ENCODE results near the gene HIVEP3.

HIVEP3 gene

DNA sequence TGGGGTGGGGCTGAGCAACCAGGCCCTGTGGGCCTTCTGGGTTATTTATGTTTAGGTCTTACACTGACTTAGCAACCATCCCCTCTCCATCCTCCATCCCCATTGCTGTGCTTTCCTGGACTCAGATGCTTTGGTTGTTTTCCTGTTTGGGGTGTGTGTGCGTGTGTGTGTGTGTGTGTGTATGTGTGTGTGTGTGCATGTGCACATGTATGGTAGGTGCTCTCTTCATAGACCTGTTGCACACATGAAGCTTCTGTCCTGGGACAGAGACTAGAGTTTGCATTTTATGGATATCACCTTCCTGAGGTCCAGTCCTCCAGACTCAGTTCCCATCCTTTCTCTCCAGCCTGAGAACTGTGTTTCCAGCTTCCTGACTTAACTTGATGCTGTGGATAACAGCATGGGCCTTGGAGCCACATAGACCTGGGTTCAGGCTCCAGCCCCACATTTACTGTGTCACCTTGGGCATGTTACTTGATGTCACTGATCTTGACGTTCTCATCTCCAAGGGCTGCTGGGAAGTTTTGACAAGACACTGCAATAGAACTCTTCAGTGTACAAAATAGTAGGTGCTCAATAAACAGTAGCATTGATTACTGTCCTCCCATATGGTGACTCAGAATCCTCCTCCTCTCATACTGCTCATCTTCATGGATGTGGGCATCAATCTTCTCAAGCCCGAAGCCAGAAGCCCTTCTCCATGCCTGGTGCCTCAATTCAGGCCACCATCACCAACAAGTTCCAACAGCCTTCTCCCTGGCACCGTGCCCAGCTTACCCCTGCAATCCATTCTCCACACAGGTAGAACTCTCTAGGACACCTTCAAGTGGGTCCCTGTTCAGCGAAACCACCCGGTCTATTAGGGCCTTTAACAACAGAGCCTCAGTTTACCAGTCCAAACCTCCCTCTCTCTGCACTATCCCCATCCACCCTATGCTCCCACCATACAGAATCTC, 252.5 kb downstream of the HIVEP3 start:
- Histone ChIP-seq H3K27ac (ENCODE audit: low read length) (no peak overlapping the region), H3K4me1 (ENCODE audit: control insufficient read depth, insufficient read depth, low read length) (peaks cover 11% of the 10 kb centered on the region), H3K36me3 (ENCODE audit: control insufficient read depth in 2 of 2, insufficient read depth in 2 of 2, low read length in 2 of 2) (no peaks in the 10 kb centered on the region), H3K9ac (ENCODE audit: low read length in 2 of 2) (no peak overlapping the region), H3K4me3 (ENCODE audit: low read length in 2 of 2) (no peak overlapping the region), H3K27me3 (ENCODE audit: control insufficient read depth in 1 of 2, insufficient read depth in 2 of 2, low read length in 2 of 2) (no peaks in the 10 kb centered on the region), H3K9me3 (ENCODE audit: control insufficient read depth in 2 of 2, low read length in 2 of 2) (no peaks in the 10 kb centered on the region)

DNA sequence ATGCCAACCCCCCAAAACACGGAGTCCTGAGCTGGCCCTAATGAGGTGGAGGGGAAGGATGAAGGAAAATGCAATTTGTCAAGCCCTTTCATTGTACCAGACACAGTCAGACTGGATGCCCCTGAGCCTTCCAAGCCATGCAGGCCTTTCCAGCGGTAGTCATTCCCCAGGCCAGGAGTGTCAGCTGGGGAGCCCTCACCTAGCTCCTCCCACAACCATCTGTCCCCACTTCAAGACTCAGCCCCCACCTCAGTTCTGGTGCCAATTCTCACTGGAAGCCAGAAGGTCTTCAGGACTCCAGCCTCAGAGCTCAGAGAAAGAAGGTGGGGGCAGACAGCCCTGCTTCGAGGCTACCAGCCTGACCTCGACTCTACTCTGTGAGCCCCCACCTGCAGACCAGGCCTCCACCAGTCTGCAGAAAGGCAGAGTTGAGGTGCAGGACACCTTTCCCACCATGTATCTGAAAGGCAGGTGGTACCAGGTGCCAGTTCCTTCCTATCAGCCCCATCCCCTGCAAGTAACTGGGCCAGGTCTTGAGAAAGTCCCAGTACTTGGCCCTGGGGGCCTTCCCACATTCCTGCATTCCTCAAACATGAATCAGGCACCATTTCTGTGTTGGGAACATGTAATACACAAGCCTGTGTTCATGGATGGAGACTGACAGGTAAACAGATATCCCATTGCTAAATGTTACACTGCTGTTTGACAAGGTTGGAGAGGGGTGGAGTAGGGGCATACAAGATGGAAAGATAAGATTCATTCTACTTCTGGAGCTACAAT, 253.7 kb downstream of the HIVEP3 start:
- no peak overlapping the region for H3K9ac ChIP-seq (ENCODE audit: low read length in 2 of 2)
- no peaks in the 10 kb centered on the region for H3K9me3 ChIP-seq (ENCODE audit: control insufficient read depth in 2 of 2, low read length in 2 of 2)
- peaks cover 14% of the 10 kb centered on the region for H3K4me1 ChIP-seq (ENCODE audit: control insufficient read depth, insufficient read depth, low read length)
- H3K27me3 ChIP-seq (ENCODE audit: control insufficient read depth in 1 of 2, insufficient read depth in 2 of 2, low read length in 2 of 2), result no peaks in the 10 kb centered on the region
- H3K36me3 ChIP-seq (ENCODE audit: control insufficient read depth in 2 of 2, insufficient read depth in 2 of 2, low read length in 2 of 2), result no peaks in the 10 kb centered on the region
- no peak overlapping the region for H3K27ac ChIP-seq (ENCODE audit: low read length)
- H3K4me3 ChIP-seq (ENCODE audit: low read length in 2 of 2), result no peak overlapping the region

DNA sequence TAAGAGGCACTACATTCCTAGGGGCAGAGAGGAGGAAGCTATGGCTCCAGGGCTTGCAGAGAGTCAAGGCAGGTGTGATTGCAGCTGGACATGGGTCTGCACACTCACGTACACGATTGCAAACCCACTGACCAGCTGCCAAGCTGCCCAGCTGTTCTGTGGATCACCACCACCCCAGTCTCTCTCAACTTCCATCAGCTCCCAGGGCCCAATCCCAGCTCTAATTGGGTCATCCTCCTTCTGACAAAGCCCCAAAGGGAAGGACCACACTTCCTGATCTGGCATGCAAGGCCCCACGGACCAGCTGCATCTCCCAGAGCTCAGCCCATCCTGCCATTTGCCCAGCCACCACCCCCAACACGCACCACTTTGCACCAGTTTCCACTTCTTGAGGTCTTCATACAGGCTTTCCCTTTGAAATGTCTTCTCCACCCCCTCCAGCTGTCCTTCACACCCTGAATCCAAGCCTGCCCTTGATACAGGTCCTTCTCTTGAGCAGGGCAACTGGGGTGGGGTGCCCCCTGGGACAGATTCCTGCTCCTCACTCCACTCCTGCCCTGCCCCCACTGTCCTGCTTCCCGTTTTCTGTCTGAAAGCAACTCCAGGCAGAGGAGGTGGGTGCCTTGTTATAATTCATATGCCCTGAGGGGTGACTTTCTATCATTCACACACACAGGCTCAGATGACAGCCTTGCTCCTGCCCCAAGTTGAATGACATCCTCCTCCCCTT, 254.9 kb downstream of the HIVEP3 start:
- Histone ChIP-seq H3K9ac (ENCODE audit: low read length in 2 of 2) (no peak overlapping the region), H3K4me3 (ENCODE audit: low read length in 2 of 2) (no peak overlapping the region), H3K36me3 (ENCODE audit: control insufficient read depth in 2 of 2, insufficient read depth in 2 of 2, low read length in 2 of 2) (no peaks in the 10 kb centered on the region), H3K27ac (ENCODE audit: low read length) (no peak overlapping the region), H3K9me3 (ENCODE audit: control insufficient read depth in 2 of 2, low read length in 2 of 2) (no peaks in the 10 kb centered on the region), H3K4me1 (ENCODE audit: control insufficient read depth, insufficient read depth, low read length) (peaks cover 14% of the 10 kb centered on the region), H3K27me3 (ENCODE audit: control insufficient read depth in 1 of 2, insufficient read depth in 2 of 2, low read length in 2 of 2) (peaks cover 0 to 2% of the 10 kb centered on the region in 2 donors)

DNA sequence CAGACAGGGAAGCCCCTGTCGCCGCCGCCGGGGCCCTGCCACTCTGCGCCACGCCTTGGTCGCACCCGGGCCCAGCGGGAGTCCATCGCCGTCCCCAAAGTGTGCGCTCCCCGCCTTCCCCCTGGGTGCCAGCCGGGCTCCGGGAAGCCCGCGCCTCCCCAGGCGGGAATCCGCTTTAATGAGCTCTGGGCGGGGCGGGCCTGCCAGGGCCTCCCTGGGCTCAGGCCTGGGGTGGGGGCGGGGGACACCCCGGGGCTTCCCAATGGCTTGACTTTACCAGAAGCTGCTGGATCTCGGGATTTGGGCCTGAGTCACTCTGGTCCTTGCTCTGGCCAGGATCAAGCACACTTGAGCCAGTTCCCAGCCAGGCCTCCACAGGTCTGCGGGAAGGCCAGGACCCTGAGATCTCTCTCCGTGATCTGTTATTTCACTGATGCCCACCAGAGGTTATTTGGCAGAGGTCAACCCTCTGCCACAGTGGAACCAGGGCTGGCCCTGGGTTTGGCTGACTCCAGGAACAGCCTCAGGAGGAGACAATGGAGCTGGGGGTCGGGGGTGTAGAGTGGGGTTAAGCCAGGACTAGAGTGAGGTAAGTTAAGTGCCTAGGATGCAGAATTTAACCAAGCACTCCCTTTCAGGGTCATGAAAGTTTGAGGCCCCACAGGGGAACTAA, 255.8 kb downstream of the HIVEP3 start:
- peak overlapping the region; percentile 60 to 69 for H3K9ac ChIP-seq (ENCODE audit: low read length in 2 of 2)
- H3K27me3 ChIP-seq (ENCODE audit: control insufficient read depth in 1 of 2, insufficient read depth in 2 of 2, low read length in 2 of 2), result peaks cover 0 to 2% of the 10 kb centered on the region in 2 donors
- peaks cover 14% of the 10 kb centered on the region for H3K4me1 ChIP-seq (ENCODE audit: control insufficient read depth, insufficient read depth, low read length)
- H3K36me3 ChIP-seq (ENCODE audit: control insufficient read depth in 2 of 2, insufficient read depth in 2 of 2, low read length in 2 of 2), result no peaks in the 10 kb centered on the region
- no peaks in the 10 kb centered on the region for H3K9me3 ChIP-seq (ENCODE audit: control insufficient read depth in 2 of 2, low read length in 2 of 2)
- peak overlapping the region; percentile 32 to 69 for H3K4me3 ChIP-seq (ENCODE audit: low read length in 2 of 2)
- H3K27ac ChIP-seq (ENCODE audit: low read length), result peak overlapping the region; percentile 69

DNA sequence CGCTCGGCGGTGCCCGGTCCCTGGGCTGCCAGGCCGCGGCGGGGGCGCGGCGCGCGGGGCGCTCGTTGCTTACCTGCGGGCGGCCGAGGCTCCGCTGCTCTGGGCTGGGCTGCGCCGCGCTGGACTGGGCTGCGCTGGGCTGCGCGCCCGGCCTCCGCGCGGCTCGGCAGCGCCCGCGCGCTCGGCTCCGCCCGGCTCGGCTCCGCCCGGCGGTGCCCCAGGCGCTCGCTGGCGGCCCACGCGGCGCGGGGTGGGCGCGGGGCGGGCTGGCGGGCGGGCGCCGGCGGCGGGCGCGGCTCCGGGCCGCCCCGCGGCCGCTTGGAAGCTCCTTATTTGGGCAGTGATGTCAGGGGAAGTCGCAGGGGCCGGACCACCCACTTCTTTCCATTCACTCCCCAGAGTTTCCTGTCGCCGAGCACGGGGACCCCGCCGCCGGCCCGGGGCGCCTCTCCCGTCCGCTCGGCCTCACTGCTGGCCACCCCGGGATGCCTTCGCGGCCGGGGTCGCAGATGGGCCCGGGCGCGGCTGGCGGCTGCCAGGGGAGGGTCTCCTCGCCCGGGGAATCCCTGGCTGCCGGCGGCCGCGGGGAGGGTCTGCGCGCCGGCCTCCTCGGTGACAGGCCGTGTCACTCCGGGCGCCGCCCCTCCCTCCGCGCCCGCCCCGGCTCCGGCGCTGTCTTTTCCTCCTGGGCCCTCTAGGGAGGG, 256.5 kb downstream of the HIVEP3 start:
- Histone ChIP-seq H3K4me1 (ENCODE audit: control insufficient read depth, insufficient read depth, low read length) (peaks cover 14% of the 10 kb centered on the region), H3K36me3 (ENCODE audit: control insufficient read depth in 2 of 2, insufficient read depth in 2 of 2, low read length in 2 of 2) (no peaks in the 10 kb centered on the region), H3K27ac (ENCODE audit: low read length) (peak overlapping the region; percentile 69), H3K27me3 (ENCODE audit: control insufficient read depth in 1 of 2, insufficient read depth in 2 of 2, low read length in 2 of 2) (peaks cover 0 to 2% of the 10 kb centered on the region in 2 donors), H3K9ac (ENCODE audit: low read length in 2 of 2) (peak overlapping the region; percentile 60 to 69), H3K9me3 (ENCODE audit: control insufficient read depth in 2 of 2, low read length in 2 of 2) (no peaks in the 10 kb centered on the region), H3K4me3 (ENCODE audit: low read length in 2 of 2) (peak overlapping the region; percentile 76 to 77)

DNA sequence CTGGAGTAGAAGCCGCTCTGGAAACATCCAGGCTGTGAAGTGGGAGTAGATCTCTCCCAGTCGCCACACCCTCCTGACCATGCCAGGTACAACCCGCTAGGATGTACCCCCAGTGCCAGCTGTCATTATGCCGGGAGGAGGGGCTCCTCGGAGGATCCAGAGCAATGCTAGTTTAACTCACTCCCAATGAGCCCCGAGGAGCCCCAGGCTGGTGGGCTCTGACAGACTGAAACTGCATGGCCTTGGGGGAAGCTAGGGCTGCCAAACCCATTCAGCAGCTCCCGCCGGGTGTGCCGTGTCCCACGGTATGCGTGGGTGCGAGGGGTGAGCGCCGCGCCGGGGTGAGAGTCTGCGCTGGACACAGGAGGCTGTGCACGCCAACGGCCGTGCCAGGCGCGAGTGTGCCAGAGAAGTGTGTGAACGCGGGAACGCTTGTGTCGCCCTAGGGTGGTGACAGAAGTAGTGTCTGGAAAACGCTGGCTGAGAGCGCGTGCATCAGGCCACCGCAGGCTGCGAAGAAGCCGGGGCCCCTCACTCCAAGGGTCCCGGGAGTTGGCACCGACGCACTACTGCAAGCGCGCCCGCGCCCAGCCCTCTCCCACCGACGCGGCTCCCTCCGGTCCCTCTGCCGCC, 257.2 kb downstream of the HIVEP3 start:
- peaks cover 14% of the 10 kb centered on the region for H3K4me1 ChIP-seq (ENCODE audit: control insufficient read depth, insufficient read depth, low read length)
- no peaks in the 10 kb centered on the region for H3K9me3 ChIP-seq (ENCODE audit: control insufficient read depth in 2 of 2, low read length in 2 of 2)
- H3K36me3 ChIP-seq (ENCODE audit: control insufficient read depth in 2 of 2, insufficient read depth in 2 of 2, low read length in 2 of 2), result no peaks in the 10 kb centered on the region
- H3K27me3 ChIP-seq (ENCODE audit: control insufficient read depth in 1 of 2, insufficient read depth in 2 of 2, low read length in 2 of 2), result peaks cover 0 to 2% of the 10 kb centered on the region in 2 donors
- no peak overlapping the region for H3K27ac ChIP-seq (ENCODE audit: low read length)
- peak overlapping the region; percentile 76 to 77 for H3K4me3 ChIP-seq (ENCODE audit: low read length in 2 of 2)
- peak overlapping the region; percentile 21 to 41 for H3K9ac ChIP-seq (ENCODE audit: low read length in 2 of 2)

DNA sequence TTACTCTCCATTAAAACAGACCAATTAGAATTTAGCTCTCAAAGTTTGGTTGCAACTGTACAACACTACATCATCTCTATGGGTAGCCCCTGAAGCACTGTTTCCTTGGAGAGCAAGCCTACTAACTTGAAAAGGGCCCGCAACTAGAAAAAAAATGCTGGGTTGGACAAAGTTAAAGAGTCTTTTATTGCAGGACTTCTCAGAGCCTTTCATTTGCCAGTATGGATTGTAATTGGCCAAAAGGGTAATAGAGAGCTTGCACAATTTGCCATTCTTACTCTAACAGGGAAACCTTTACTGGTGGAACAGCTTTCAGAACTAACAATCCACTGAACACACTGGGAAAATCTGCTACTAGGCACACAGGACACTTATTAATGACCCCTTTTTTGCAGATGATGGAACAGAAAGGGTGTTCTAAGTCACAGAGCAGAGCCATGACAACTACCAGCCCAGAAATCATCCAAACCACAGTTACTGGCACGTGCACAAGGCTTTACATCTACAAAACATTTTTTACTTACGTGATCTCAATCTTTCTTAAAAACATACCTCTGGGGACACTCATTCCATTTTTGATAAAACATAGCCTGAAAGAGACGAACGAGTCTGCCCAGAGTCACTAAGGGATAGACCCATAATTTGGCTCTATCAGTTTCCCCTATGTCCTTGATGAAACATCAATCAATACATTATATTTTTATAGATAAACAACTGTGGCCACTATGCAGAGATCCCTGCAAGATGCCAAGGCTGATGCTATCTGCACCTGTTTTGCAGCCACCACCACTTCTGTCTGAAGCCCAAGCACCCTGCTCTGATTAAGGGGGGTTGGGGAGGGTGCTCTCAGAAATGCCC, 257.9 kb downstream of the HIVEP3 start:
- no peaks in the 10 kb centered on the region for H3K9me3 ChIP-seq (ENCODE audit: control insufficient read depth in 2 of 2, low read length in 2 of 2)
- peaks cover 0 to 2% of the 10 kb centered on the region in 2 donors for H3K27me3 ChIP-seq (ENCODE audit: control insufficient read depth in 1 of 2, insufficient read depth in 2 of 2, low read length in 2 of 2)
- peak overlapping the region; percentile 76 to 77 for H3K4me3 ChIP-seq (ENCODE audit: low read length in 2 of 2)
- no peaks in the 10 kb centered on the region for H3K36me3 ChIP-seq (ENCODE audit: control insufficient read depth in 2 of 2, insufficient read depth in 2 of 2, low read length in 2 of 2)
- peaks cover 14% of the 10 kb centered on the region for H3K4me1 ChIP-seq (ENCODE audit: control insufficient read depth, insufficient read depth, low read length)
- peak overlapping the region in 1 of 2 donors; percentile 41 for H3K9ac ChIP-seq (ENCODE audit: low read length in 2 of 2)
- H3K27ac ChIP-seq (ENCODE audit: low read length), result no peak overlapping the region

DNA sequence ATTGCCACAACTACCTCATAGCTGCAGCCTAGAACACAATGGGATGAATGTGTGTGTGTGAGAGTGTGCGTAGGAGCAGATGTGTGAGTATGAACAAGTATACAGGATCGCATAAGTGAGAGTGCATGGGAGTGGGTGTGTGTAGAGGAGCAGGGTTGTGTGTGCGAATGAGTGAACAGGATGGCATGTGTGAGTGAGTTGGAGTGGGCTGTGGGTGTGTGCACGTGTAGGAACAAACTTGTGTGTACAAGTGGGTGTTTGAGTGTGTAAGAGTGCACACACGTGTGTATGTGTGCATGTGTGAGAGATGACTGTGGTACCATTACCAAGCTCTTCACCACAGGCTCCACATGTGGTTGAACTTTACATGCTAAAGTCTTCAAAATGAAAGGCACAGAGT, 258.8 kb downstream of the HIVEP3 start:
- Histone ChIP-seq H3K9ac (ENCODE audit: low read length in 2 of 2) (no peak overlapping the region), H3K27me3 (ENCODE audit: control insufficient read depth in 1 of 2, insufficient read depth in 2 of 2, low read length in 2 of 2) (peaks cover 0 to 2% of the 10 kb centered on the region in 2 donors), H3K36me3 (ENCODE audit: control insufficient read depth in 2 of 2, insufficient read depth in 2 of 2, low read length in 2 of 2) (no peaks in the 10 kb centered on the region), H3K27ac (ENCODE audit: low read length) (no peak overlapping the region), H3K4me3 (ENCODE audit: low read length in 2 of 2) (no peak overlapping the region), H3K4me1 (ENCODE audit: control insufficient read depth, insufficient read depth, low read length) (peaks cover 14% of the 10 kb centered on the region), H3K9me3 (ENCODE audit: control insufficient read depth in 2 of 2, low read length in 2 of 2) (no peaks in the 10 kb centered on the region)

DNA sequence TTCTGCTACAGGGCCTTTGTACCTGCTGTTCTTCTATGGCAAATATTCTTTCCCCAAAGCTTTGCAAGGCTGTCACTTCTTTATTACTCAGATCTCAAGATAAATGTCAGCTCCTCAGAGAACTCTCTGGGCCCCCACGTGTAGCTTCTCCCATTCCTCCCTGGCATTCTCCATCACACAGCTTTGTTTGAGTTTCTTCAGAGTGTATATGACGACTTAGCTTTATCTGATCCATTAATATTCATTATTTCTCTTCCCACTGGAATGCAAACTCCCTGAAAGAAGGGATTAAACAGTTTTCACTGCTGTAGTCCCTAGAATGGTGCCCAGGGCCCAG, 259.6 kb downstream of the HIVEP3 start:
- H3K36me3 ChIP-seq (ENCODE audit: control insufficient read depth in 2 of 2, insufficient read depth in 2 of 2, low read length in 2 of 2), result no peaks in the 10 kb centered on the region
- H3K4me3 ChIP-seq (ENCODE audit: low read length in 2 of 2), result no peak overlapping the region
- H3K4me1 ChIP-seq (ENCODE audit: control insufficient read depth, insufficient read depth, low read length), result peaks cover 9% of the 10 kb centered on the region
- H3K9ac ChIP-seq (ENCODE audit: low read length in 2 of 2), result no peak overlapping the region
- H3K9me3 ChIP-seq (ENCODE audit: control insufficient read depth in 2 of 2, low read length in 2 of 2), result no peaks in the 10 kb centered on the region
- H3K27me3 ChIP-seq (ENCODE audit: control insufficient read depth in 1 of 2, insufficient read depth in 2 of 2, low read length in 2 of 2), result peaks cover 0 to 2% of the 10 kb centered on the region in 2 donors
- H3K27ac ChIP-seq (ENCODE audit: low read length), result no peak overlapping the region

Data from stomach smooth muscle (tissue), 2 donors.